ENCODE data around the gene LY6G6D.

The LY6G6D gene, protein sequence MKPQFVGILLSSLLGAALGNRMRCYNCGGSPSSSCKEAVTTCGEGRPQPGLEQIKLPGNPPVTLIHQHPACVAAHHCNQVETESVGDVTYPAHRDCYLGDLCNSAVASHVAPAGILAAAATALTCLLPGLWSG
- total RNA-seq: 0 reads per million in 3 donors

DNA sequence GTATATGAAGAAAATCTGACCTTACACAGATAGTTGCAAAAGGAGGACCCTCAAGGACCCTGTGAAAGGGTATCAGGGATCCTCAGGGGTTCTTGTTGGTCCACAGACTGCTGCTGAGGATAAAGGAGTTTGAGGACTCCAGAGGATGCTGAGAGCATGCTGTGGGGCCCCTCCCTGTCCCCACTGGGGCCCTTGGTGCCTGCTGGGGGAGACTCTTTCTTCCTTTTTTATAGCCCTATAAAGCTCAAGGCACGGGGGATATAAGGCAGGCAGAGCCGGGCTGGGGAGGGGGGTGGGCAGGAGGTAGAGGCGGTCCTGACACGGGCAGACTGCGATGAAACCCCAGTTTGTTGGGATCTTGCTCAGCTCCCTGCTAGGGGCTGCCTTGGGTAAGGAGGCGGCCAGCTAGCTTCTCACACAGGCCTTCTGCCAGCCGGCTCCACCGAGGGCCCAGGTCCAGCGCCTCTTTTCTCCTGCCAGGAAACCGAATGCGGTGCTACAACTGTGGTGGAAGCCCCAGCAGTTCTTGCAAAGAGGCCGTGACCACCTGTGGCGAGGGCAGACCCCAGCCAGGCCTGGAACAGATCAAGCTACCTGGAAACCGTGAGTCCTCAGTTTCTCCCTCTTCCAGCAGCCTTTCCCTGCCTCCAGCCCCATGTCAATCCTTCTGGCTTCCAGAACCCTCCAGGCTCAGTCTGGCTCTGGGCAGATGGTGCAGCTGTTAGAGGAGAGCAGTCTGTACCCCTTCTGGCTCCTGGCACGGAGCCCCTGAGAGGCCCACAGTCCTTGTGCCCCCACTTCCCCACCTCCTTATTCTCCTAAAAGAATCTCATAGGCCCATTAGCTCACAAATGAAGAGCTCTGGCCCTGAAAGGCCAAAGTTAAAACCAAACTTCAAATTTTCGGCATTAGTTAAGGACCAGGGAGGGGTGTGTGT, at the start of gene LY6G6D:
LY6G6D (plus strand) TSS at position 327 of the 937 bp plus-strand sequence; CDS start at position 335, 8 bp downstream.
- Histone ChIP-seq H3K27ac (ENCODE audit: insufficient read depth, low read length, poor library complexity, severe bottlenecking) (no peak within 1 kb of the TSS), H3K27me3 (replicated peaks; ENCODE audit: control insufficient read depth, insufficient read depth, low read length, poor library complexity, severe bottlenecking) (no peaks in the 10 kb centered on the region), H3K4me1 (ENCODE audit: control insufficient read depth, insufficient read depth, low read length, poor library complexity, severe bottlenecking) (peaks cover 3% of the 10 kb centered on the region), H3K36me3 (ENCODE audit: control insufficient read depth, insufficient read depth, low read length) (no peaks in the 10 kb centered on the region), H3K4me3 (ENCODE audit: insufficient read depth, low read depth, low read length, poor library complexity, severe bottlenecking) (no peak within 1 kb of the TSS), H3K9me3 (ENCODE audit: control insufficient read depth, low read length) (no peaks in the 10 kb centered on the region)
- DNase-seq: no peak

GRCh38 chr6:31665501-31666336, 49.4 kb upstream of the LY6G6D start, which contains the start of gene CSNK2B:
Gene CSNK2B, plus strand, starts transcription at chr6:31666080. Its CDS starts 752 bp downstream, at chr6:31666832.
- peak within 1 kb of the TSS; percentile 92 for H3K4me3 ChIP-seq (ENCODE audit: insufficient read depth, low read depth, low read length, poor library complexity, severe bottlenecking)
- no peaks in the 10 kb centered on the region for H3K9me3 ChIP-seq (ENCODE audit: control insufficient read depth, low read length)
- H3K27me3 ChIP-seq (replicated peaks; ENCODE audit: control insufficient read depth, insufficient read depth, low read length, poor library complexity, severe bottlenecking): no peaks in the 10 kb centered on the region
- DNase-seq: peak; percentile 96 to 98 (median 98)
- peak within 1 kb of the TSS; percentile 97 for H3K27ac ChIP-seq (ENCODE audit: insufficient read depth, low read length, poor library complexity, severe bottlenecking)
- H3K4me1 ChIP-seq (ENCODE audit: control insufficient read depth, insufficient read depth, low read length, poor library complexity, severe bottlenecking): peaks cover 38% of the 10 kb centered on the region
- H3K36me3 ChIP-seq (ENCODE audit: control insufficient read depth, insufficient read depth, low read length): peaks cover 44% of the 10 kb centered on the region

DNA sequence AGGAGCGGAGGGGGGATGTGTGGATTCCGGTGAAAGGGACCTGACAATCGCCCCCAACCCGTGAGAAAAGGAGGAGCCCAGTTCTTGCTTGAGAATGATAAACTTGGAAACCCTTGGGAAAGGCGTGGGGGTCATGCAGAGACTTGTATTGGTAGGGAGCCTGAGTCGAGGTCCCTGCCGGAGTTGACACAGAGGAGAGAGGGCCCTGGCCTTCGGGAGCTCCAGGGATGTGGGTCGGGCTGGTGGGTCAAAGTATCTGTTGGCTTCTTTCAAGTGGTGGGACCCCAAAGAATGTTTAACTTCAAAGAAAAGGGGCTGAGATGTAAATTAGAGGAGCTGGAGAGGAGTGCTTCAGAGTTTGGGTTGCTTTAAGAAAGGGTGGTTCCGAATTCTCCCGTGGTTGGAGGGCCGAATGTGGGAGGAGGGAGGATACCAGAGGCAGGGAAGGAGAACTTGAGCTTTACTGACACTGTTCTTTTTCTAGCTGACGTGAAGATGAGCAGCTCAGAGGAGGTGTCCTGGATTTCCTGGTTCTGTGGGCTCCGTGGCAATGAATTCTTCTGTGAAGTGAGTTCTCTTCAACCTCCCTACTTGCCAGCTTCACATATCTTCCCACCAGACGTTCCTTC, 48.7 kb upstream of the LY6G6D start:
- Histone ChIP-seq H3K36me3 (ENCODE audit: control insufficient read depth, insufficient read depth, low read length) (peaks cover 51% of the 10 kb centered on the region), H3K27me3 (replicated peaks; ENCODE audit: control insufficient read depth, insufficient read depth, low read length, poor library complexity, severe bottlenecking) (no peaks in the 10 kb centered on the region), H3K27ac (ENCODE audit: insufficient read depth, low read length, poor library complexity, severe bottlenecking) (peak overlapping the region; percentile 97), H3K4me1 (ENCODE audit: control insufficient read depth, insufficient read depth, low read length, poor library complexity, severe bottlenecking) (peaks cover 32% of the 10 kb centered on the region), H3K4me3 (ENCODE audit: insufficient read depth, low read depth, low read length, poor library complexity, severe bottlenecking) (peak overlapping the region; percentile 92), H3K9me3 (ENCODE audit: control insufficient read depth, low read length) (no peaks in the 10 kb centered on the region)
- DNase-seq: no peak

DNA sequence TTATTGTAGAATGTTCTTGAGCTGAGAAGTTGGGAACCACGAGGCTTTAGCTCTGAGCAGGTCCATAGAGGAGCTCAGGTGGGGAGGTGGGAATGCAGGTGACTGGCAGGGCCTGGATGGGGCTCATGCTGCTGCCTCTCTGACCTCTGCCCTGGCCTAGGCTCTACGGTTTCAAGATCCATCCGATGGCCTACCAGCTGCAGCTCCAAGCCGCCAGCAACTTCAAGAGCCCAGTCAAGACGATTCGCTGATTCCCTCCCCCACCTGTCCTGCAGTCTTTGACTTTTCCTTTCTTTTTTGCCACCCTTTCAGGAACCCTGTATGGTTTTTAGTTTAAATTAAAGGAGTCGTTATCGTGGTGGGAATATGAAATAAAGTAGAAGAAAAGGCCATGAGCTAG, 45.5 kb upstream of the LY6G6D start, which contains the start of gene LY6G5B:
LY6G5B (plus strand) TSS at position 301 of the 400 bp plus-strand sequence. CDS start 975 bp downstream, outside the sequence.
- Histone ChIP-seq H3K4me1 (ENCODE audit: control insufficient read depth, insufficient read depth, low read length, poor library complexity, severe bottlenecking) (peaks cover 13% of the 10 kb centered on the region), H3K36me3 (ENCODE audit: control insufficient read depth, insufficient read depth, low read length) (peaks cover 53% of the 10 kb centered on the region)

DNA sequence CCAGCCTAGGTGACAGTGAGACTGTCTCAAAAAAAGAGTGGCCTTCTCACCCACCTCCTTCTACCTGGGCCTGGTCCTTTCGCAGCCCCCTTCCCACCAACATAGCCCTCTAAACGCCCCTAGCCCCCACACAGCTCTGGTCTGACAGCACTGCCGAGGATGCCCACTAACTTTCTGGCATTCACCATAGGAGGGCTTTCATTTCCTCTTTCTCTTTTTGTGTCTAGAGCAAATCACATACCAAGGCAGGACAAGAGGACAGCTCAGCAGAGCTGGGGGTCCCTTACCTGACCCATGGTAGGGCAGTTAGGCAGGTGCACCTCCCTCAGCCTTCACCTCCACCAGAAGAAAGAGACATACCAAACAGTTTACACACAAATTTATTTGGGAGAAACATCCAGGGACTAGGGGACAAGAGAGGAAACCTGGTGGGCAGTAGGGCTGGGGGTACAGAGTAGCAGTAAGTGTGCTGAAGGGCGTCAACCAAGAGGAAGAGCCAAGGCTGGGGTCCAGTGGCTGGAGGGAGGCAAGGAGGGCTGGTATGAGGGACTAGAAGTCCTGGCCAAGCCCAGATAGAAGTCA, 38.7 kb upstream of the LY6G6D start:
- H3K4me3 ChIP-seq (ENCODE audit: insufficient read depth, low read depth, low read length, poor library complexity, severe bottlenecking): no peak overlapping the region
- H3K27me3 ChIP-seq (replicated peaks; ENCODE audit: control insufficient read depth, insufficient read depth, low read length, poor library complexity, severe bottlenecking): no peaks in the 10 kb centered on the region
- no peaks in the 10 kb centered on the region for H3K9me3 ChIP-seq (ENCODE audit: control insufficient read depth, low read length)
- no peak for DNase-seq
- peaks cover 8% of the 10 kb centered on the region for H3K36me3 ChIP-seq (ENCODE audit: control insufficient read depth, insufficient read depth, low read length)
- H3K27ac ChIP-seq (ENCODE audit: insufficient read depth, low read length, poor library complexity, severe bottlenecking): no peak overlapping the region
- H3K4me1 ChIP-seq (ENCODE audit: control insufficient read depth, insufficient read depth, low read length, poor library complexity, severe bottlenecking): peaks cover 7% of the 10 kb centered on the region

More for the DNA sequence above, 45.5 kb upstream of the LY6G6D start, which contains the start of gene LY6G5B:
- Histone ChIP-seq H3K27ac (ENCODE audit: insufficient read depth, low read length, poor library complexity, severe bottlenecking) (no peak within 1 kb of the TSS), H3K9me3 (ENCODE audit: control insufficient read depth, low read length) (no peaks in the 10 kb centered on the region), H3K4me3 (ENCODE audit: insufficient read depth, low read depth, low read length, poor library complexity, severe bottlenecking) (no peak within 1 kb of the TSS), H3K27me3 (replicated peaks; ENCODE audit: control insufficient read depth, insufficient read depth, low read length, poor library complexity, severe bottlenecking) (no peaks in the 10 kb centered on the region)
- no peak for DNase-seq

- no peak overlapping the region for H3K27ac ChIP-seq (ENCODE audit: insufficient read depth, low read length, poor library complexity, severe bottlenecking)
- H3K27me3 ChIP-seq (replicated peaks; ENCODE audit: control insufficient read depth, insufficient read depth, low read length, poor library complexity, severe bottlenecking): no peaks in the 10 kb centered on the region
- no peak overlapping the region for H3K4me3 ChIP-seq (ENCODE audit: insufficient read depth, low read depth, low read length, poor library complexity, severe bottlenecking)
- peaks cover 10% of the 10 kb centered on the region for H3K4me1 ChIP-seq (ENCODE audit: control insufficient read depth, insufficient read depth, low read length, poor library complexity, severe bottlenecking)
- no peak for DNase-seq
- peaks cover 3% of the 10 kb centered on the region for H3K36me3 ChIP-seq (ENCODE audit: control insufficient read depth, insufficient read depth, low read length)
- no peaks in the 10 kb centered on the region for H3K9me3 ChIP-seq (ENCODE audit: control insufficient read depth, low read length)
Measured at GRCh38 chr6:31676904-31677303, 38.2 kb upstream of the LY6G6D start.

GRCh38 chr6:31677955-31678354, 37.2 kb upstream of the LY6G6D start:
- Histone ChIP-seq H3K36me3 (ENCODE audit: control insufficient read depth, insufficient read depth, low read length) (no peaks in the 10 kb centered on the region), H3K4me1 (ENCODE audit: control insufficient read depth, insufficient read depth, low read length, poor library complexity, severe bottlenecking) (peaks cover 10% of the 10 kb centered on the region), H3K27ac (ENCODE audit: insufficient read depth, low read length, poor library complexity, severe bottlenecking) (no peak overlapping the region), H3K27me3 (replicated peaks; ENCODE audit: control insufficient read depth, insufficient read depth, low read length, poor library complexity, severe bottlenecking) (no peaks in the 10 kb centered on the region), H3K9me3 (ENCODE audit: control insufficient read depth, low read length) (no peaks in the 10 kb centered on the region), H3K4me3 (ENCODE audit: insufficient read depth, low read depth, low read length, poor library complexity, severe bottlenecking) (no peak overlapping the region)
- no peak for DNase-seq

GRCh38 chr6:31680226-31681134, 34.7 kb upstream of the LY6G6D start, which contains the start of gene LY6G5C:
Gene LY6G5C, minus strand, starts transcription at chr6:31681067. Its CDS starts 694 bp downstream, at chr6:31680373.
- Histone ChIP-seq H3K27ac (ENCODE audit: insufficient read depth, low read length, poor library complexity, severe bottlenecking) (peak within 1 kb of the TSS; percentile 63), H3K4me1 (ENCODE audit: control insufficient read depth, insufficient read depth, low read length, poor library complexity, severe bottlenecking) (peaks cover 10% of the 10 kb centered on the region), H3K4me3 (ENCODE audit: insufficient read depth, low read depth, low read length, poor library complexity, severe bottlenecking) (peak within 1 kb of the TSS; percentile 77), H3K9me3 (ENCODE audit: control insufficient read depth, low read length) (no peaks in the 10 kb centered on the region), H3K27me3 (replicated peaks; ENCODE audit: control insufficient read depth, insufficient read depth, low read length, poor library complexity, severe bottlenecking) (no peaks in the 10 kb centered on the region), H3K36me3 (ENCODE audit: control insufficient read depth, insufficient read depth, low read length) (no peaks in the 10 kb centered on the region)
- peak; percentile 35 to 48 (median 43) for DNase-seq
